Measurements from ENCODE around the gene GSE1. TPM values are rescaled to one million over a fixed set of nuclear protein-coding genes. Genes with fewer than 3 reads are reported as not detected.

The GSE1 gene
- total and polyA plus RNA-seq, 2 of the 13 experiments (the other 11 are each of a cell fraction or from before 2014, with no cell fraction given), result 16.1 to 31.2 TPM

GRCh38 chr16:85642762-85643358, 29.7 kb downstream of the GSE1 start:
- WGBS (ENCODE audit: low lambda C conversion rate), result 94% methylated on average over 25 of the region's 32 CpGs
- no TSS peak for BruUV-seq (replicated peaks)

More at GRCh38 chr16:85642762-85643358, 29.7 kb downstream of the GSE1 start:
- CTCF ChIA-PET (ENCODE audit: low intra/inter-chr PET ratio, low total read pairs), result no interaction called here
- H3K4me3 ChIP-seq (replicated peaks in 1 of 3; ENCODE audit: insufficient read depth in 1 of 3, low read depth in 2 of 3, low read length in 3 of 3), result no peak overlapping the region
- FAIRE-seq (no peak), ATAC-seq (no peak), DNase-seq (ENCODE audit: low spot score) (no peak)
- in situ Hi-C loops (cut with HindIII; ENCODE audit: extremely low pct_ligation_motif_present, low pct_unique_long_range_greater_than_20kb), result no loop called here
- POLR2A ChIA-PET, result no interaction called here
- no peak overlapping the region for H3K4me2 ChIP-seq (ENCODE audit: low read depth, low read length)
- no peaks in the 10 kb centered on the region for H3K9me3 ChIP-seq (ENCODE audit: low read length)
- peaks cover 87% of the 10 kb centered on the region for H4K20me1 ChIP-seq (ENCODE audit: insufficient read depth, low read length)
- intact Hi-C loops (cut with micrococcal nuclease; ENCODE audit: unreplicated experiment), result no loop called here
- no peak overlapping the region for H3K27ac ChIP-seq (ENCODE audit: extremely low read length, insufficient read depth, low read length)
- TF ChIP-seq MXD3 (CRISPR knock-in tag; IDR thresholded peaks at IDR 0.05) (no peak), CHD2 (IDR thresholded peaks at IDR 0.05; ENCODE audit: low read depth, low read length) (no peak), ZNF776 (CRISPR knock-in tag; IDR thresholded peaks at IDR 0.05) (0 out of 2 replicates have a peak, but pooled peaks have one; percentile 30), TOPORS (CRISPR knock-in tag; IDR thresholded peaks at IDR 0.05) (no peak), AGO2 (optimal IDR thresholded peaks at IDR 0.05; ENCODE audit: low read depth, low read length) (peak; percentile 54), ZBTB33 (CRISPR knock-in tag; IDR thresholded peaks at IDR 0.05) (peak; percentile 62), ZNF788 (CRISPR knock-in tag; IDR thresholded peaks at IDR 0.05; ENCODE audit: borderline replicate concordance) (no peak), PCBP2 (optimal IDR thresholded peaks at IDR 0.05; ENCODE audit: low read depth, low read length, poor library complexity, severe bottlenecking) (no peak), THAP7 (CRISPR knock-in tag; IDR thresholded peaks at IDR 0.05) (no peak), ZNF512B (CRISPR knock-in tag; IDR thresholded peaks at IDR 0.05; ENCODE audit: borderline replicate concordance) (no peak), ESRRA (CRISPR knock-in tag; IDR thresholded peaks at IDR 0.05; ENCODE audit: low read depth) (no peak), MYC (CRISPR knock-in tag; IDR thresholded peaks at IDR 0.05; ENCODE audit: borderline replicate concordance) (no peak)
- TF ChIP-seq, protein P1, sequence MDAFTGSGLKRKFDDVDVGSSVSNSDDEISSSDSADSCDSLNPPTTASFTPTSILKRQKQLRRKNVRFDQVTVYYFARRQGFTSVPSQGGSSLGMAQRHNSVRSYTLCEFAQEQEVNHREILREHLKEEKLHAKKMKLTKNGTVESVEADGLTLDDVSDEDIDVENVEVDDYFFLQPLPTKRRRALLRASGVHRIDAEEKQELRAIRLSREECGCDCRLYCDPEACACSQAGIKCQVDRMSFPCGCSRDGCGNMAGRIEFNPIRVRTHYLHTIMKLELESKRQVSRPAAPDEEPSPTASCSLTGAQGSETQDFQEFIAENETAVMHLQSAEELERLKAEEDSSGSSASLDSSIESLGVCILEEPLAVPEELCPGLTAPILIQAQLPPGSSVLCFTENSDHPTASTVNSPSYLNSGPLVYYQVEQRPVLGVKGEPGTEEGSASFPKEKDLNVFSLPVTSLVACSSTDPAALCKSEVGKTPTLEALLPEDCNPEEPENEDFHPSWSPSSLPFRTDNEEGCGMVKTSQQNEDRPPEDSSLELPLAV (CRISPR knock-in tag; conservative IDR thresholded peaks at IDR 0.05; ENCODE audit: low read depth), result no peak
- TF ChIP-seq, protein P2, sequence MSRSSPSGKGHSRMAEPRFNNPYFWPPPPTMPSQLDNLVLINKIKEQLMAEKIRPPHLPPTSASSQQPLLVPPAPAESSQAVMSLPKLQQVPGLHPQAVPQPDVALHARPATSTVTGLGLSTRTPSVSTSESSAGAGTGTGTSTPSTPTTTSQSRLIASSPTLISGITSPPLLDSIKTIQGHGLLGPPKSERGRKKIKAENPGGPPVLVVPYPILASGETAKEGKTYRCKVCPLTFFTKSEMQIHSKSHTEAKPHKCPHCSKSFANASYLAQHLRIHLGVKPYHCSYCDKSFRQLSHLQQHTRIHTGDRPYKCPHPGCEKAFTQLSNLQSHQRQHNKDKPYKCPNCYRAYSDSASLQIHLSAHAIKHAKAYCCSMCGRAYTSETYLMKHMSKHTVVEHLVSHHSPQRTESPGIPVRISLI (CRISPR knock-in tag; IDR thresholded peaks at IDR 0.05; ENCODE audit: borderline replicate concordance), result no peak
- no peak overlapping the region for H2AFZ ChIP-seq (ENCODE audit: low read length)
- no peaks in the 10 kb centered on the region for H3K27me3 ChIP-seq (ENCODE audit: control insufficient read depth in 1 of 2, insufficient read depth in 2 of 2, low read length in 2 of 2)
- peaks cover 48% of the 10 kb centered on the region for H3K79me2 ChIP-seq (ENCODE audit: insufficient read depth, low read length)
- peaks cover 26 to 59% of the 10 kb centered on the region in 2 experiments; a peak in 4 of 5 replicates for H3K36me3 ChIP-seq (replicated peaks in 1 of 2; ENCODE audit: control insufficient read depth in 1 of 2, insufficient read depth in 2 of 2, low read length in 2 of 2)
- H3K4me1 ChIP-seq (ENCODE audit: insufficient read depth, low read length), result peaks cover 31% of the 10 kb centered on the region
- no peak overlapping the region for H3K9ac ChIP-seq (ENCODE audit: insufficient read depth, low read depth, low read length)
